ENCODE data around the gene ST3GAL6. TPM values are rescaled to one million over a fixed set of nuclear protein-coding genes. Genes with fewer than 3 reads are reported as not detected.
"Not testable (repeated sequence)": the region's sequence is repeated elsewhere in the genome, so short reads cannot be mapped to it uniquely, and the experiment has no call there.

Gene ST3GAL6
- total and polyA plus RNA-seq, 12 donors = 27.3 to 92.9 (median 57.5) TPM

DNA sequence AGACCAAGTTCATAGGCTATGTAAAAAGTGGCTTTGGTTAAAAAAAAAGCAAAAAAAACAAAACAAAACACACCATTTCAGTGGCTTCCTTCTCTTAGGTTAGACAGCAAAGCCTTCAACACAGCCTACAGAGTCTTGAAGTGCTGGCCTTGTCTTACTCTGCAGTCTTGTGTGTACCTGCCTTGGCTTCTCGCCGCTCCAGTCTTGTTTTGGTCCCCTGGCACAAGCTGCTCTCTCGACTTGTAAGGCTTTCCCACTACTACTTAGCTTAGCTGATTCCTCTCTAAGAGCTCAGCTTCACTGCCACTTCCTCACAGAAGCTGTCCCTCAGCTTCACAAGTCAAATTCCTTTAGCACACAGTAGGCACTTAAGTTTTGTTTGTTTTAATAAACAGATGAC lies 63.0 kb downstream of the ST3GAL6 start:
- H3K9me3 ChIP-seq = peaks cover 0 to 25% (median 5%) of the 10 kb centered on the region in 11 donors
- 74 to 81% methylated on average over 3 of the region's 3 CpGs for WGBS, 2 donors
- intact Hi-C loops (cut with DNase I) = loop anchor here in 3 of 10 donors (10.0 kb wide), 3 partner anchors 79 to 929 kb away; partner anchors contain the start of gene DCBLD2 (in 1 of the 3)
- no peak for DNase-seq
- H3K4me1 ChIP-seq = peaks cover 0 to 25% (median 0%) of the 10 kb centered on the region in 9 donors
- H3K27ac ChIP-seq = no peak overlapping the region
- ATAC-seq = no peak
- H3K4me3 ChIP-seq = no peak overlapping the region
- TF ChIP-seq, protein P1, sequence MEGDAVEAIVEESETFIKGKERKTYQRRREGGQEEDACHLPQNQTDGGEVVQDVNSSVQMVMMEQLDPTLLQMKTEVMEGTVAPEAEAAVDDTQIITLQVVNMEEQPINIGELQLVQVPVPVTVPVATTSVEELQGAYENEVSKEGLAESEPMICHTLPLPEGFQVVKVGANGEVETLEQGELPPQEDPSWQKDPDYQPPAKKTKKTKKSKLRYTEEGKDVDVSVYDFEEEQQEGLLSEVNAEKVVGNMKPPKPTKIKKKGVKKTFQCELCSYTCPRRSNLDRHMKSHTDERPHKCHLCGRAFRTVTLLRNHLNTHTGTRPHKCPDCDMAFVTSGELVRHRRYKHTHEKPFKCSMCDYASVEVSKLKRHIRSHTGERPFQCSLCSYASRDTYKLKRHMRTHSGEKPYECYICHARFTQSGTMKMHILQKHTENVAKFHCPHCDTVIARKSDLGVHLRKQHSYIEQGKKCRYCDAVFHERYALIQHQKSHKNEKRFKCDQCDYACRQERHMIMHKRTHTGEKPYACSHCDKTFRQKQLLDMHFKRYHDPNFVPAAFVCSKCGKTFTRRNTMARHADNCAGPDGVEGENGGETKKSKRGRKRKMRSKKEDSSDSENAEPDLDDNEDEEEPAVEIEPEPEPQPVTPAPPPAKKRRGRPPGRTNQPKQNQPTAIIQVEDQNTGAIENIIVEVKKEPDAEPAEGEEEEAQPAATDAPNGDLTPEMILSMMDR (IDR thresholded peaks at IDR 0.05) = no peak
- peaks cover 0 to 15% (median 0%) of the 10 kb centered on the region in 9 donors for H3K36me3 ChIP-seq
- no peaks in the 10 kb centered on the region for H3K27me3 ChIP-seq

DNA sequence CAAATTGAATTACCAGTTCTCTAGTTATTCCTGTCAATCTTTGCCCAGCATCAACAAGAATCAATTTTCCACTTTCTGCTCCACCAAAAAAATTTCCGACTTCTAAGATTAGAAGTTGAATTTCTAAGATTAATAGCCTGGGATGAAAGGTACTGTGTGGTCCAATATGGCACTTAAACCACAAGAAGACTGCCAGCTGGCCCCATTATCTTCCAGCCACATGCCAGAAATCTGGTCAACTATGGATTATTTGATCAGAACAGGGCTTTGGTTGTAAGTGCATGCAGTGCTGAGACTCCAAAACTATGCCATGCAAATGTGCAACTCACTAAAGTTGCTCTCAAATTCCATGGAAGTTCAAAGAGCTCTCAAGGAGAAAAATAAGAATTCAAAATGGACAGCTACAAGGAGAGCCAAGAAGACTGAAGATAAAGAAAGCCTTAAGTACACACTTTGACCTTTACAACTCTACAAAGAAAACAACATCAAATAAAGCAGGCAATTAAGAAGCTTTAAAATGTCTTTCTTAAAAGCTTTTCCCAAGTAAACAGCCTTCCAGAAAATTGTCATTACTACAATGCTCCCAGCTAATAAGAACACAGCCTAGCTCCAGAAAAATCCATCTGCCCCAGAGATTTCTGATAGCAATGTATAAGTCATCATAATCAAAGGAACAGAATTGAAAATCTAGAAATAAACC lies 64.2 kb downstream of the ST3GAL6 start:
- TF ChIP-seq, protein P1 (IDR thresholded peaks at IDR 0.05) = no peak
- ATAC-seq (no peak), DNase-seq (no peak)
- WGBS, 2 donors = 53 to 58% methylated on average over 1 of the region's 1 CpG
- peaks cover 0 to 25% (median 0%) of the 10 kb centered on the region in 9 donors for H3K4me1 ChIP-seq
- peaks cover 0 to 26% (median 5%) of the 10 kb centered on the region in 11 donors for H3K9me3 ChIP-seq
- H3K27me3 ChIP-seq = no peaks in the 10 kb centered on the region
- intact Hi-C loops (cut with DNase I) = loop anchor here in 3 of 10 donors (10.0 kb wide), 3 partner anchors 77 to 927 kb away; partner anchors contain the start of gene DCBLD2 (in 1 of the 3)
- H3K36me3 ChIP-seq = peaks cover 0 to 3% (median 0%) of the 10 kb centered on the region in 9 donors
- H3K4me3 ChIP-seq = no peak overlapping the region
- H3K27ac ChIP-seq = no peak overlapping the region

DNA sequence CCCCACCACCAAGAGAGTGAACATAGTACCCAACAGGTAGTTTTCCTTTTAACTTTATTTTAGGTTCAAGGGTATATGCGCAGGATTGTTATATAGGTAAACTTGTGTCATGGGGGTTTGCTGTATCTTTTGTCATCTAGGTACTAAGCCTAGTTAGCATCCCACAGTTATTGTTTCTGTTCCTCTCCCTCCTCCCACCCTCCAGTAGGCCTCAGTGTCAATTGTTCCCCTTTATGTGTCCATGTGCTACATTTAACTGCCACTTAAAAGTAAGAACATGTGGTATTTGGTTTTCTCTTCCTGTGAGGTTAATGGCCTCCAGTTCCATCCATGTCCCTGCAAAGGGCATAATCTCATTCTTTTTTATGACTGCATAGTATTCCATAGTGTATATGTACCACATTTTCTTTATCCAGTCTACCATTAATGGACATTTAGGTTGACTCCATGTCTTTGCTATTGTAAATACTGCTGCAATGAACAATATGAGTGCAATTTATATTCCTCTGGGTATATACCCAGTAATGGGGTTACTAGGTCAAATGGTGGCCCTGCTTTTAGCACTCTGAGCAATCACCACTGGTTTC lies 66.2 kb downstream of the ST3GAL6 start:
- Histone ChIP-seq H3K27me3 (no peaks in the 10 kb centered on the region), H3K36me3 (peaks cover 0 to 7% (median 0%) of the 10 kb centered on the region in 9 donors), H3K4me1 (peaks cover 0 to 25% (median 0%) of the 10 kb centered on the region in 9 donors), H3K27ac (no peak overlapping the region), H3K4me3 (no peak overlapping the region), H3K9me3 (peaks cover 0 to 26% (median 5%) of the 10 kb centered on the region in 11 donors)
- DNase-seq (no peak), ATAC-seq (no peak)
- WGBS, 2 donors = 95 to 100% methylated on average over 1 of the region's 1 CpG
- TF ChIP-seq, protein P1 (IDR thresholded peaks at IDR 0.05) = no peak
- intact Hi-C loops (cut with DNase I) = loop anchor here in 3 of 10 donors (10.0 kb wide), 3 partner anchors 75 to 925 kb away; partner anchors contain the start of gene DCBLD2 (in 1 of the 3)

DNA sequence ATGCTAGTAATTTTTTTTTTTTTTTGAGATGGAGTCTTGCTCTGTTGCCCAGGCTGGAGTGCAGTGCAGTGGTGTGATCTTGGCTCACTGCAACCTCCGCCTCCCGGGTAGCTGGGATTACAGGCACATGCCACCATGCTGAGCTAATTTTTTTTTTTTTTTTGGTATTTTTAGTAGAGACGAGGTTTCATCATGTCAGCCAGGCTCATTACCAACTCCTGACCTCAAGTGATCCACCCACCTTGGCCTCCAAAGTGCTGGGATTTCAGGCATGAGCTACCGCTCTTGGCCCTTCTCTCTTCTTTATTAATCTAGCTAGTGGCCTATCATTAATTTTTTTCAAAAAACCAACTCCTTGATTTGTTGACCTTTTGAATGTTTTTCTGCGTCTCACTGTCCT lies 67.9 kb downstream of the ST3GAL6 start:
- H3K27me3 ChIP-seq; intact Hi-C loops (cut with DNase I); ATAC-seq; H3K4me3 ChIP-seq; H3K27ac ChIP-seq; DNase-seq; H3K36me3 ChIP-seq: not testable (repeated sequence)
- 95 to 97% methylated on average over 5 of the region's 5 CpGs for WGBS, 2 donors
- Histone ChIP-seq H3K4me1 (peaks cover 0 to 15% (median 0%) of the 10 kb centered on the region in 9 donors), H3K9me3 (peaks cover 0 to 26% (median 5%) of the 10 kb centered on the region in 11 donors)
